GM19025 (cell line): ENCODE data around the gene LDB1.

Source experiments
- ATAC-seq: cut with Tn5 transposase; IDR thresholded peaks from one replicate; pipeline ENCODE4 v1.9.1; 2021; ENCODE audit warnings: mild to moderate bottlenecking, low read depth, moderate library complexity; ENCODE audit not compliant: unreplicated experiment

LDB1 gene

GRCh38 chr10:102114861-102115618 is 5.1 kb downstream of the LDB1 start:
- ATAC-seq: peak; percentile 75

- ATAC-seq: peak; percentile 12
Measured at GRCh38 chr10:102113956-102114857, 6.0 kb downstream of the LDB1 start.

- no peak for ATAC-seq
Measured at GRCh38 chr10:102113261-102113955, 6.8 kb downstream of the LDB1 start.

GRCh38 chr10:102112210-102112817 is 7.9 kb downstream of the LDB1 start:
- no peak for ATAC-seq

GRCh38 chr10:102111276-102111675 is 8.9 kb downstream of the LDB1 start:
- no peak for ATAC-seq

- no peak for ATAC-seq
Measured at GRCh38 chr10:102109166-102110116, 10.7 kb downstream of the LDB1 start.

- no peak for ATAC-seq
Measured at GRCh38 chr10:102106998-102107397, 13.2 kb downstream of the LDB1 start.

GRCh38 chr10:102102421-102102820 is 17.7 kb downstream of the LDB1 start:
- no peak for ATAC-seq

GRCh38 chr10:102101152-102101551 is 19.0 kb downstream of the LDB1 start:
- no peak for ATAC-seq

- ATAC-seq: no peak
Measured at GRCh38 chr10:102096449-102096848, 23.7 kb downstream of the LDB1 start.

- no peak for ATAC-seq
Measured at GRCh38 chr10:102090772-102091171, 29.4 kb downstream of the LDB1 start.

GRCh38 chr10:102086196-102086595 is 34.0 kb downstream of the LDB1 start:
- ATAC-seq: no peak

- no peak for ATAC-seq
Measured at GRCh38 chr10:102085336-102085735, 34.8 kb downstream of the LDB1 start.

GRCh38 chr10:102083541-102083940 is 36.6 kb downstream of the LDB1 start:
- ATAC-seq: no peak

- ATAC-seq: no peak
Measured at GRCh38 chr10:102072673-102073527, 47.3 kb downstream of the LDB1 start.

- ATAC-seq: no peak
Measured at GRCh38 chr10:102069071-102069470, 51.1 kb downstream of the LDB1 start.

- ATAC-seq: no peak
Measured at GRCh38 chr10:102068216-102068615, 52.0 kb downstream of the LDB1 start.

GRCh38 chr10:102067091-102067916 is 52.9 kb downstream of the LDB1 start:
- no peak for ATAC-seq
